H9 (cell line): ENCODE results near the gene TXNL4A. TPM values are rescaled to one million over a fixed set of nuclear protein-coding genes. Genes with fewer than 3 reads are reported as not detected.

Source experiments
- DNase-seq: peaks from one replicate; pipeline ENCODE4 v3.0.0-alpha.2; 2017
- H2AFZ ChIP-seq: one replicate; pipeline ENCODE4 v1.6.1; 2013; ENCODE audit warnings: mild to moderate bottlenecking, low read length, control low read depth, moderate library complexity
- H2AK5ac ChIP-seq: 2 replicates; pipeline ENCODE4 v1.6.1; 2013; ENCODE audit warnings: low read length, control low read depth, mixed read lengths; ENCODE audit not compliant: insufficient read length
- H2BK120ac ChIP-seq: one replicate; pipeline ENCODE4 v1.6.1; 2013; ENCODE audit warnings: low read depth, mild to moderate bottlenecking, low read length, control low read depth, inconsistent platforms; ENCODE audit not compliant: poor library complexity, severe bottlenecking
- H2BK12ac ChIP-seq: 2 replicates; pipeline ENCODE4 v1.6.1; 2013; ENCODE audit warnings: low read length, control low read depth, mixed read lengths, low read depth; ENCODE audit not compliant: insufficient read length
- H2BK15ac ChIP-seq: 2 replicates; pipeline ENCODE4 v1.6.1; 2013; ENCODE audit warnings: low read depth, low read length, control low read depth
- H2BK20ac ChIP-seq: one replicate; pipeline ENCODE4 v1.6.1; 2013; ENCODE audit warnings: low read depth, mild to moderate bottlenecking, low read length, control low read depth, inconsistent platforms; ENCODE audit not compliant: poor library complexity, severe bottlenecking
- H2BK5ac ChIP-seq: 2 replicates; pipeline ENCODE4 v1.6.1; 2013; ENCODE audit warnings: low read length, control low read depth, mixed read lengths; ENCODE audit not compliant: insufficient read length
- H3K14ac ChIP-seq: 2 replicates; pipeline ENCODE4 v1.6.1; 2013; ENCODE audit warnings: low read length, control low read depth; ENCODE audit not compliant: insufficient read depth
- H3K18ac ChIP-seq: 2 replicates; pipeline ENCODE4 v1.6.1; 2013; ENCODE audit warnings: low read depth, mild to moderate bottlenecking, mixed read lengths, low read length, control low read depth; ENCODE audit not compliant: insufficient read length
- H3K23ac ChIP-seq: 2 replicates; pipeline ENCODE4 v1.6.1; 2013; ENCODE audit warnings: low read length, control low read depth, mixed read lengths, low read depth; ENCODE audit not compliant: insufficient read length
- H3K23me2 ChIP-seq: 2 replicates; pipeline ENCODE4 v1.6.1; 2013; ENCODE audit warnings: low read depth, mild to moderate bottlenecking, mixed read lengths, low read length, control low read depth; ENCODE audit not compliant: insufficient read length, poor library complexity, severe bottlenecking
- H3K27ac ChIP-seq: 2 replicates; pipeline ENCODE4 v1.5.1; 2013; ENCODE audit warnings: low read length, control low read depth, mixed read lengths, low read depth; ENCODE audit not compliant: insufficient read length
- H3K27me3 ChIP-seq: 2 replicates; pipeline ENCODE4 v1.6.1; 2013; ENCODE audit warnings: low read length, control low read depth, inconsistent platforms; ENCODE audit not compliant: insufficient read depth
- H3K4ac ChIP-seq: 2 replicates; pipeline ENCODE4 v1.6.1; 2013; ENCODE audit warnings: low read depth, mild to moderate bottlenecking, control low read depth, inconsistent platforms, low read length, moderate library complexity
- H3K4me1 ChIP-seq: 2 replicates; pipeline ENCODE4 v1.6.1; 2013; ENCODE audit warnings: low read length, control low read depth, inconsistent platforms; ENCODE audit not compliant: insufficient read depth
- H3K4me2 ChIP-seq: 2 replicates; pipeline ENCODE4 v1.6.1; 2013; ENCODE audit warnings: low read length, control low read depth, mixed read lengths; ENCODE audit not compliant: insufficient read length, insufficient read depth
- H3K56ac ChIP-seq: 2 replicates; pipeline ENCODE4 v1.6.1; 2013; ENCODE audit warnings: low read depth, mild to moderate bottlenecking, mixed read lengths, low read length, control low read depth; ENCODE audit not compliant: insufficient read length
- H3K79me1 ChIP-seq: 2 replicates; pipeline ENCODE4 v1.6.1; 2013; ENCODE audit warnings: low read depth, mild to moderate bottlenecking, moderate library complexity, low read length, control low read depth, inconsistent platforms; ENCODE audit not compliant: insufficient read depth, poor library complexity, severe bottlenecking
- H3K79me2 ChIP-seq: 2 replicates; pipeline ENCODE4 v1.6.1; 2013; ENCODE audit warnings: low read length, control low read depth, inconsistent platforms; ENCODE audit not compliant: insufficient read depth
- H3K9ac ChIP-seq: 2 replicates; pipeline ENCODE4 v1.6.1; 2013; ENCODE audit warnings: low read length, control low read depth, mixed read lengths; ENCODE audit not compliant: insufficient read length; ENCODE audit errors: extremely low read depth
- H3K9me3 ChIP-seq: one replicate; pipeline ENCODE4 v1.6.1; 2013; ENCODE audit warnings: low read depth, low read length, inconsistent platforms; ENCODE audit not compliant: control insufficient read depth
- H3T11ph ChIP-seq: one replicate; pipeline ENCODE4 v1.6.1; 2013; ENCODE audit warnings: mild to moderate bottlenecking, low read length, control low read depth, inconsistent platforms
- H4K20me1 ChIP-seq: one replicate; pipeline ENCODE4 v1.6.1; 2013; ENCODE audit not compliant: control insufficient read depth, insufficient read length, insufficient read depth
- H4K5ac ChIP-seq: 2 replicates; pipeline ENCODE4 v1.6.1; 2013; ENCODE audit warnings: low read depth, mild to moderate bottlenecking, mixed read lengths, low read length, control low read depth; ENCODE audit not compliant: insufficient read length
- H4K8ac ChIP-seq: replicated peaks from 2 replicates; pipeline ENCODE4 v1.6.1; 2013; ENCODE audit warnings: low read length, control low read depth, mixed read lengths, low read depth; ENCODE audit not compliant: insufficient read length
- H4K91ac ChIP-seq: 2 replicates; pipeline ENCODE4 v1.6.1; 2013; ENCODE audit warnings: low read depth, mild to moderate bottlenecking, moderate library complexity, mixed read lengths, low read length, control low read depth; ENCODE audit not compliant: insufficient read length
- H3K27ac Mint-ChIP-seq, 3 experiments: 2 replicates in 2 of 3; 3 replicates in 1 of 3; pipeline ENCODE4 v1.8.0; 2020 to 2021; ENCODE audit warnings: mixed read lengths in 3 of 3, mild to moderate bottlenecking in 1 of 3, moderate library complexity in 1 of 3
- H3K27me3 Mint-ChIP-seq: 2 replicates; pipeline ENCODE4 v1.8.0; 2021; ENCODE audit warnings: low read depth, mild to moderate bottlenecking, moderate library complexity, mixed read lengths
- H3K36me3 Mint-ChIP-seq, 3 experiments: 2 replicates in 2 of 3; 3 replicates in 1 of 3; pipeline ENCODE4 v1.8.0; 2020 to 2021; ENCODE audit warnings: low read depth in 3 of 3, mixed read lengths in 3 of 3; ENCODE audit not compliant: insufficient read depth in 1 of 3
- H3K4me1 Mint-ChIP-seq, 2 experiments: 2 replicates each; pipeline ENCODE4 v1.8.0; 2020; ENCODE audit warnings: mixed read lengths in 2 of 2
- H3K4me3 Mint-ChIP-seq, 2 experiments: 2 replicates in 1 of 2; 3 replicates in 1 of 2; pipeline ENCODE4 v1.8.0; 2020 to 2021; ENCODE audit warnings: mild to moderate bottlenecking in 2 of 2, mixed read lengths in 2 of 2, moderate library complexity in 1 of 2
- H3K9me3 Mint-ChIP-seq, 2 experiments: 2 replicates in 1 of 2; 3 replicates in 1 of 2; pipeline ENCODE4 v1.8.0; 2020; ENCODE audit warnings: mild to moderate bottlenecking in 2 of 2, mixed read lengths in 2 of 2, moderate library complexity in 1 of 2
- CTCF ChIP-seq: fragments of 200-600 bp; sonication (generic); conservative IDR thresholded peaks from 3 replicates; pipeline ENCODE4 v1.8.0; 2021; ENCODE audit warnings: antibody characterized with exemption, mild to moderate bottlenecking
- WGBS: extraction: QIAGEN DNeasy Blood & Tissue Kit; methylation state at CpG from one replicate; pipeline ENCODE4 v1.1.7; 2013; ENCODE audit warnings: missing lambda C conversion rate, low lambda C conversion rate, mixed read lengths; ENCODE audit not compliant: insufficient read length; ENCODE audit errors: extremely low coverage; 5-methylcytosine and 5-hydroxymethylcytosine counted together
- total RNA-seq: library from RNA; stranded (reverse); gene quantifications from 2 replicates; pipeline ENCODE4 v1.2.1, GENCODE V29; 2021

The TXNL4A gene
- total RNA-seq, 1 experiment from 2014 or later: 163 TPM

GRCh38 chr18:79958981-79959380 lies 29.4 kb downstream of the TXNL4A start:
- H2BK12ac ChIP-seq: no peak overlapping the region
- H3K4ac ChIP-seq: no peak overlapping the region
- no peaks in the 10 kb centered on the region; a peak in 2 of 5 replicates for H3K9me3 Mint-ChIP-seq
- H2BK15ac ChIP-seq: no peak overlapping the region
- DNase-seq: no peak
- TF ChIP-seq CTCF: no peak
- peaks cover 38% of the 10 kb centered on the region for H3K27me3 ChIP-seq
- no peak overlapping the region for H3T11ph ChIP-seq
- no peak overlapping the region for H2BK120ac ChIP-seq
- no peaks in the 10 kb centered on the region for H3K79me1 ChIP-seq
- H3K9me3 ChIP-seq: no peaks in the 10 kb centered on the region
- H3K79me2 ChIP-seq: no peaks in the 10 kb centered on the region
- H3K4me1 Mint-ChIP-seq: peaks cover 43 to 46% of the 10 kb centered on the region in 2 experiments
- H2BK20ac ChIP-seq: no peak overlapping the region
- no CpG with 5 or more reads among the region's 2 CpGs for WGBS
- H2AFZ ChIP-seq: no peak overlapping the region
- peaks cover 3% of the 10 kb centered on the region for H4K20me1 ChIP-seq
- H3K27ac Mint-ChIP-seq: no peak overlapping the region
- no peak overlapping the region for H3K18ac ChIP-seq
- H3K4me1 ChIP-seq: peaks cover 4% of the 10 kb centered on the region; the same call in 1 of the 2 replicates
- H3K27ac ChIP-seq: no peak overlapping the region
- no peaks in the 10 kb centered on the region for H3K23me2 ChIP-seq
- no peak overlapping the region for H3K4me3 Mint-ChIP-seq
- no peak overlapping the region for H4K91ac ChIP-seq
- H3K27me3 Mint-ChIP-seq: peaks cover 100% of the 10 kb centered on the region
- no peak overlapping the region for H3K9ac ChIP-seq
- no peak overlapping the region for H3K14ac ChIP-seq
- H3K56ac ChIP-seq: no peak overlapping the region
- no peak overlapping the region for H3K4me2 ChIP-seq
- no peak overlapping the region for H2AK5ac ChIP-seq
- no peaks in the 10 kb centered on the region for H3K36me3 Mint-ChIP-seq
- H2BK5ac ChIP-seq: no peak overlapping the region
- no peak overlapping the region for H3K23ac ChIP-seq
- no peak overlapping the region for H4K5ac ChIP-seq
- H4K8ac ChIP-seq: no peak overlapping the region
